Measurements from ENCODE around the gene TRIM45.

DNA sequence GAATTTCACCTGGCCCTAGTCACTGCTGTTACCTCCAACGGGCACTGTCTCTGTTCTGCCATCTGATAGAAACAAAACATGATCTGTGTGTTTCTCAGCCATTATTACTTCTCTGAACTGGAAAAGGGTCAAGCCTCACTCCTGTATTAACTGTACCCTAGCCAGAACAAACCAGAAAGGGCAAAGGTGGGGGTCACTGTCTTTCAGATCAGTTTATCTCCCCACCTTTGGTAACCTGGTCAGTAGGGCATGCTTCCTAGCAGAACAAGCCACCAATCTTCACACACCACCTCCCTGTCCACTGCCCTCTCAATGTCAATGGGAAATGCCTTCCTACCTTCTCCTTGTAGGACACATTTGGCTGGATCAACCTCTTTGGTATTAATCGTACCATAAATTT lies 3.9 kb downstream of the TRIM45 start:
- no peak for TF ChIP-seq POLR2A (IDR thresholded peaks at IDR 0.05)
- no peak for TF ChIP-seq CTCF (IDR thresholded peaks at IDR 0.05)

All from ovary (tissue), 3 donors.